GM18498 (cell line): ENCODE measurements around the gene SLC4A8.

Experiments used
- ATAC-seq: cut with Tn5 transposase; IDR thresholded peaks from one replicate; pipeline ENCODE4 v1.9.1; 2021; ENCODE audit warnings: mild to moderate bottlenecking, moderate library complexity; ENCODE audit not compliant: unreplicated experiment

SLC4A8 gene

DNA sequence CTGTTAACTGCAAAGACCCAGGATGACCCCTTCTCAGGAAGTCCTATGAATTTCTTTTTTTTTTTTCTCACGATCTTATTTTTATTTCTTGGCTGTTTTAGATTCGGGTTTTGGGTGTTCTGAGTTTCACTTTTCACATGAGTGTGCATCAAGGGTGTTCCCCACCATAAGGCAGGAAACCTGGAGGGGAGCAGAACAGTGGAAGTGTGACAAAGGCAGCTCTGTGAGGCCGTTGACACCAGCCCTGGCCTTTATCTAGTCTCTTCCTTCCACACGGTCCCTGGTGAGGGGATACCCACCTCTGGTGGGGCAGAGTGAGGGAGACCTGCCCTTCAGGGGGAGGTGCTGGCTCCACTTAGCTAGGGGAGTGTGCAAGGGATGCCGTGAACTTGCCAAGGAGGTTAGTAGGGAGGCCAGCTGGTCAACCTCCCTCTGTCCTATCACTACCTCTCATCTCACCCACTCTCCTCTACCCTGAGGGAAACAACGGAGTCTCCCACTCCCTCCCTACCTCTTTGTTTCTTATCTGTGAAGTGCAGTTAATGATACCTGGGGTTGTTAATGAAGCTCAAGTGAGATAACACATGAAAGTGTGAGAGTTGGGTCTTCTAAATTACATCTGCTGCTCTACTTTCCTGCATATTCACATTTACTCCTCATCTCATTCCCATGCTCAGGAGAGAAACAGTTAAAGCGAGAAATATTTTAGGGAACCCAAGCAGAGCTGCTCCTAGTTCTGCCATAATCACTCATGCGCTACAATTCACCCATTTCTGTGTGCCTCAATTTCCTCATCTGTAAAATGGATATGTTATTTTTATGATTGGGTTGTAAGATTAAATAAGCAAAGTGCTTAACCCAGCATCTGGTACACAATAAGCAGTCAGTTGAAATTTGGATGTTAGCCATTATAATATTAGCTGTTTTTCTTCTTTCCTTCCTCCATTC is 29.1 kb upstream of the SLC4A8 start:
- no peak for ATAC-seq

DNA sequence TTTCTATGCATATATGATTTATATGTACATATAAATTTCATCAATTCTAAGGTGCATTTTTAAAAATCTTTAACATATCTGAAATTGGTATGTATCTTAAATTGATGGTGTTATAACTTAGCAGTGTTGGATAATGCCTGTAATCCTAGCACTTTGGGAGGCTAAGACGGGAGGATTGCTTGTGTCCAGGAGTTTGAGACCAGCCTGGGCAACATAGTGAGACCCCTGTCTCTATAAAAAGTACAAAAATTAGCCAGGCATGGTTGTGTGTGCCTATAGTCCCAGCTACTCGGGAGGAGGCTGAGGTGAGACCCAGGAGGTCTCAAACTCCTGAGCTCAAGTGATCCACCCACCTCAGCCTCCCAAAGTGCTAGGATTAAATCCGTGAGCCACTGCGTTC is 27.0 kb upstream of the SLC4A8 start:
- no peak for ATAC-seq

DNA sequence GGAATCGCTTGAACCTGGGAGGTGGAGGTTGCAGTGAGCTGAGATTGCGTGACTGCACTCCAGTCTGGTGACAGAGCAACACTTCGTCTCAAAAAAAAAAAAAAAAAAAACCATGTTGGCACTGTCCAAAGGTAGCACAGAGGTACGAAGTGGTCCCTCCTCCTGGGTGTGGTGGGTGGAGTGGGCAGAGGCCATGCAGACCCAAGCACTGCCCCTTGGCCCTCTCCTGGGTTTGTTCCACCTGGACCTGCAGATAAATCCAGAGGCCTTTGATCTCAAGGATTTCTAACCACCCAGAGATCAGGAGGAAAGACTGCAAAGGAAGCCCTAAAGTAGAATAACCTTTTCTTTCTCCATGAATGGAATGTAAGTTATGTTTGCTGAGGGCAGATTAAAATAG is 24.7 kb upstream of the SLC4A8 start:
- ATAC-seq: no peak

DNA sequence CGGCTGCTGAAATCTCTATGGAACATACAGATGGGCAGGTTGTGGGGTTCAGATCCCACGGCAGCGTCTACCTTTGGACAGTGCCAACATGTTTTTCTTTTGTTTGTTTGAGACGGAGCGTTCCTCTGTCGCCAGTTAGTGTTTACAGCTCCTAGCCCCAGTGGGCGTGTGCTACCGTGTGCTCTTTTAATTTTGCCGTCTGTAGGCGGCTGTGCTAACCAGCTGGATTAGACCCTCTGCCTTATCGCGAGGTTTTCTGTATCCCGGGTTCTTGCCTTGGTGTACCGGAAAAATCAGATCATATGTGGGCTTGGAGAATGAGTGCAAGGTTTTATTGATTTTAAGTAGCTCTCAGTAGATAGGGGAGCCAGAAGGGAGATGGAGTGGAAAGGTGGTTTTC is 23.6 kb upstream of the SLC4A8 start:
- ATAC-seq: no peak

DNA sequence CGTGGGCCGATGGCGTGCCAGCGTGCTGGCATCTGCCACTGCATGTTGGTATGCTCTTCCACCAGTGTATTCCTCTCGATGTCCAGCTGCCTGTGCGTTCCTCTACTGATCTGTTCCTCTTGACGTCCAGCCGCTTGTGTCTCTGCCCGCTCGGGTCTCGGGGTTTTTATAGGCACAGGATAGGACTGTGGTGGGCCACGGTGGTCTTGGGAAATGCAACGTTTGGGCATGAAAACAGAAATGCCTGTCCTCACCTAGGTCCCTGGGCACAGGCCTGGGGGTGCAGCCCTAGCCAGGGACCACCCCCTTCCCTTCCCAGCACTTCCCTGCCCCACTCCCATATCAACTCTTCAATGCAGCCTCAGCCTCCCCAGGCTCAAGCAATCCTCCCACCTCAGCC is 23.1 kb upstream of the SLC4A8 start:
- no peak for ATAC-seq

DNA sequence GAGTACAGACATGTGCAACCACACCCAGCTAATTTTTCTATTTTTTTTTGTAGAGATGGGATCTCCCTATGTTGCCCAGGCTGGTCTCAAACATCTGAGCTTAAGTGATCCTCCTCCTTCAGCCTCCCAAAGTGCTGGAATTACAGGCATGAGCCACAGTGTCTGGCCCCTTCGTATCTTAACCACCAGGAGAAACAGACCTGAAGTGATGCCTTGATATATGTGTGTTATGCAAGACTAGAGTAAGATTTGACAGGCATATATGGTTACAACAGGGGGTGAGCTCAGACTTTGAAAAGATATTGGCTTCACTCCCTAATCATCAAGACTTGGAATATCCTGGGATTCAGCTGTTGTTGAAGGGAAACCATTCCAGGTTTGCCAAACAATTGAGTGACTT is 22.7 kb upstream of the SLC4A8 start:
- no peak for ATAC-seq

DNA sequence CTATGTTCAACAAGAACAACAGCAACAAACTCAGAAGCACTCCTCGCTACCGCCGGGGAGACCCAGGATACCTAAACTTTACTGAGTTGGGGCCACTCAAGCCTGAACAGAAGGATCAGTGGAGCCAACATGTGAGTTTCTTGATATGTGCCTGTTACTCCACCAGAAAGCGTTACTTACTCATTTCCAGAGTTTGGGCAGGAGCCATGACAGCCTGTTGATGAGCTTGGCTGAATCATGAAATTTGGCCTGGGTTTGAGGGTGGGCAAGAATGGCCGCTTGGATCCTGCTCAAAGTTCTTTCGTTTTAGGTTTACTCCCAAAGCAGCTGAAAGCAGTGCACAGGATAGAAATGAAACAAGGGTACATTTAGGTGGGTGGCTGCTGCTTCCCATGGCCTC is 21.5 kb upstream of the SLC4A8 start:
- no peak for ATAC-seq

DNA sequence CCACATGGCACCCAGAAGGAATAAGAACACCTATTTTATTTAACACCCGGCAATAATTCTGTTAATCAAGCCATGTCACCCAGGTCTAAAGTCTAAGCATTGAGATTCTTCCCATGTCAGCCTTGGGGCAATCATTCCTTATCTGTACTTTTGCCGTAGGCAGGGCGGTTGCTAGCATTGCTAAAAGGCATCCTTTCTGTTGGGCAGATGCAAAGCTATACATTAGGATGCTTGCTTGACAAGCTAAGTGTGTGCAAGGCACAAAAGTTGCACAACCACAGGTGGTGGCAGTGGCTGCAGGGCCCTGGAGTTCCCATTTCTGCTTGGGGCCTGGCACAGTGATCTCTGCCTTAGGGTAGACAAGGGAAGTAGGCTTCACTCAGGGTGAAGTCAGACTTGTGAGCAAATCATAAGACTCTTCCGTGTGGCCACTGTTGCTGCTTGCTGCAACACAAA is 20.9 kb upstream of the SLC4A8 start:
- ATAC-seq: no peak

DNA sequence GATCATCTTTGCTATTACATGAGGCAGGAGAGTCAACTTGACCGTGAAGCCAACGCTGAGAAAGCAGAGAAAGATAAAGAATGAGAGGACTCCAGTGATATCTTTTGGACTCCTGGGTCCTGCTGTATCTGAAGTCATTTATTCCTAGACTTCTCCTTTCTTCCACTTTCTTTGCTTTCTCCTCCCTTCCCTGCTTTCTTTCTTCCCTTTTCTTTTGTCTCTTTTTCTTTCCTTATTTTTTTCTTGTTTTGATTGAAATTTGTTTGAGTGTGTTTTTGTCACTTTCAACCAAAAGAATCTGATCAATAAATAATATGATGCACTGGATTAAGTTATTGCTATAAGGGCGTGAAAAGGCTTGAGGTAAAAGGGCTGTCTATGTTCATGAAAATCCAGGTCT is 20.0 kb upstream of the SLC4A8 start:
- no peak for ATAC-seq

DNA sequence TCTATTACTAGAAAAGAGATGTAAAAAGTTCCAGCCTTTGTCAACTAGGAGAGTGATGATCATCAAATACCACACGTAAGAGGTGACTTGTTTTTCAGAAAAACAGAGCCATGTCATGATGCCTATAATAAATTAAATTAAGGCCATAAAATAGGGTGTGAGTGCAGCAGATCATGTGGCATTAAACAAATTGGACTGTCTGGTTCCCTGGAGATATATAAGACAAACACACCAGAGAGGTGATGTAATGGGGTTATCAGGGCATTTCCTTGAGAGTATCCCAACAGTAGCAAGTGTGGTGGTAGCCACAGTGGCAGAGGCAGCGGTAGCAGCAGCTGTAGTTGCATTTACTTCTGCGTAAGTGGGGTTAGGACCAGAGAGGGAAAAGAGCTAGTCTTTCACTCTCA is 18.8 kb upstream of the SLC4A8 start:
- no peak for ATAC-seq

DNA sequence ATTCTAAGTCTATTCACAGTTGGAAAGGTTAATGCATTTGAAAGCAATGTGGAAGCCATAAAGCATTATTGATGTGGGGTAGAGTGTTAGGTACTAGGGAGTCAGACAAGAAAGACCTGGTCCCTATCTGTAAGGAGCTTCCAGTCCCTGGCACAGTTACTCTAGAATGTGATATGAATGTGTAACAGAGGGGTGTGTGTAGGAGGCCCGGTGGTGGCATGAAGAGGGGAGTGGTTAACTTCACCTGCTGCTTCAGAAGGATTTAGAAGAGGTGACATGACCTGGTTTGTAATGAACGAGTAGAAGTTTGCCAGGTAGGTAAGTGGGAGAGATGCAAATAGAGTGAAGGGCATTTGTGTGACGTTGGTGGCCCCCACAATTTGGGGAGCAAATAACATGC is 18.3 kb upstream of the SLC4A8 start:
- no peak for ATAC-seq

DNA sequence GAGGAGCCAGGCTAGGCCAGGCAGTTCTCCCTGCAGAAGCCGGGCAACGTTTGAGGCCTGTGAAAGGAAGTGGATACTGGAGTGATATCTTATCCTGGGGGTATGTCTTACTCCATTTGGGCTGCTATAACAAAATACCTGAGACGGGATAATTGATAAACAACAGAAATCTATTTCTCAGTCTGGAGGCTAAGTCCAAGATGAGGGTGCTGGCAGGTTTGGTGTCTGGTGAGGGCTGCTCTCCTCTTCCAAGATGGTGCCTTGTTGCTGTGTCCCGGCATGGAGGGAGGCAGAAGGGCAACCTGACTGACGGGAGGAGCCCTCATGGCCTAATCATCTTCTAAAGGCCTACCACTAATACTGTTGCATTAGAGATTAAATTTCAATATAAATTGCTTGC is 17.8 kb upstream of the SLC4A8 start:
- no peak for ATAC-seq

DNA sequence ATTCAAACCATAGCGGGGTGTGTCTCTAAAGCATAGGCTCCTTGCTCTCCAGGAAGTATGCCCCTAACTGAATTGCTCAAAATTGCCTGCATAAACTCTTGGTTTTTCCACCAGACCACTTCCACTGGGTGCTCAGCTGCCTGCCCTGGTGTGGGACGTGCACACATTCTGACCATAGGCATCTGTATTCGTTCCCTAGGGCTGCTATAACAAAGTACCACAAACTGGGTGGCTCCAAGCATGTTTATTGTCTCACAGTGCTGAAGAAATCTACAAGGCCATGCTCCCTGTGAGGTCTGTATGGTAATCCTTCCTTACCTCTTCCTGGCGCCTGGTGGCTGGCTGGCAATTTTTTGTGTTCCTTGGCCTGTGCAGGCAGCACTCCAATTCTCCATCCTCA is 17.0 kb upstream of the SLC4A8 start:
- ATAC-seq: no peak

DNA sequence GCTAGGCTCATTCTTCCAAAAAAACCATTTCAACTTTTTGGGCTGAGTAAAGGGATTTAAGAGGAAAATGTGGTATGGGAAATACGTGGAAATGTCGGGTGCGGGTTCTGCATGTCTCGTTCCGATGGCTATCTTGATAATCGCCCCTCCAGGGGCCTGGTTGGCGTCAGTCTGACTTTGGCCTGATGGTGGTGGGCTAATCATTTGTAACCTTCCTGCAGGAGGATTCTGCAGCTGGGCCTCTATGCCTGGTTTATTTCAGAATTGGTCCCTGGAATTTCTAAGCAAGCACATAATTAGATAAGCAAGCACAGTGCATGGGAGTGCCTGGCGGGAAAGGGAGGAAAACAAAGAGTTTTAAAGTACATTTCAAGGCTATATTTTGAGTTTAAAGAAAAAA is 14.8 kb upstream of the SLC4A8 start:
- ATAC-seq: no peak

DNA sequence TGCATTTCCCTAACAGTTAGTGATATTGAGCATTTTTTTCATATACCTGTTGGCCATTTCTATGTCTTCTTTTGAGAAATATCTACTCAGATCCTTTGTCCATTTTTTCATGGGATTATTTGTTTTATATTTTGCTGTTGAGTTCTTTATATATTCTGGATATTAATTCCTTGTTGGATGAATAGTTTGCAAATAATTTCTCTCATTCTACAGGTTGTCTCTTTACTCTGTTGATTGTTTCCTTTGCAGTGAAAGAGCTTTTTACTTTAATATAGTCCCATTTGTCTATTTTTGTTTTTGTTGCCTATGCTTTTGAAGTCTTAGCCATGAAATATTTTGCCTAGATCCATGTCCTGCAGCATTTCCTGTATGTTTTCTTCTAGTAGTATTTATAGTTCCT is 11.5 kb upstream of the SLC4A8 start:
- no peak for ATAC-seq

DNA sequence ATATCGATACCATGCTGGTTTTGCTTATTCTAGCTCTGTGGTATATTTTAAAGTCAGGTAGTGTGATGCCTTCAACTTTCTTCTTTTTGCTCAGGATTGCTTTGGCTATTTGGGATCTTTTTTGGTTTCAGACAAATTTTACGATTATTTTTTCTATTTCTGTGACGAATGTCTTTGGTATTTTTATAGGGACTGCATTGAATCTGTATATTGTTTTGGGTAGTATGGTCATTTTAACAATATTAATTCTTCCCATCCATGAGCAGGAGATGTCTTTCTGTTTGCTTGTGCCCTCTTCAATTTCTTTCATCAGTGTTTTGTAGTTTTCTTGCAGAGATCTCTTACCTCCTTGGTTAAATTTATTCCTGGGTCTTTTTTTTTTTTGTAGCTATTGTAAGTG is 10.8 kb upstream of the SLC4A8 start:
- no peak for ATAC-seq

DNA sequence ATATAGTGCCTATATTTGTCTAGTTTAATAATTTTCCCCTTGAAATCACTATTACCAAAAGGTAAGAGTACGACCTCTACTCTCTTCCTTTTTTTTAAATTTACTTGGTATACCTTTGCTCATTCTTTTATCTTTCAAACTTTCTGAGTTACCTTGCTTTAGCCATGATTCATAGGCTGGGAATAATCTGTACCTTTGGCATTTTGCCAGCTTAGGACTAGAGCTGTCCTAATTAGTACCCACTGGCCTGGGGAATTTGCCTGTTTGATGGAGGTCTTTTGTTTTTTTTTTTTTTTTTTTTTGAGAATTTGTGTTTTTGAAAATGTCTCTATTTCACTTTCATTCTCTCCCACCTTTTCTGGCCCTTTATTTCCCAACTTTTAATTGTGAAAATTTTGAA is 8.7 kb upstream of the SLC4A8 start:
- no peak for ATAC-seq

DNA sequence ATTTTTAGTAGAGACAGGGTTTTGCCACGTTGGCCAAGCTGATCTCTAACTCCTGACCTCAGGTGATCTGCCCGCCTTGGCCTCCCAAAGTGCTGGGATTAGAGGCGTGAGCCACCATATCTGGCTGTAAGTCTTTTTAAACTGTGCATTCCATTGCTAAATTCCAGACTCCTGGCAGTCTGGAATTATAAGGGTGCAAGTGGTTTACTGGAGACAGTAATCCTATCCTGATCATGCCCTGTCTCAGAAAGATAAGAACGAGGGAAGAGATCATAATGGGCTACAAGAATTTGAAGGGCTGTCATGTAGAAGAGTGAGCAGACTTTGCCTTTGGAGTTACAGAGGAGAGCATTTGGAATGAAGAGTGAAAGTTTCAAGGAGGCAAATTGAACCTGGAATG is 6.8 kb upstream of the SLC4A8 start:
- no peak for ATAC-seq

DNA sequence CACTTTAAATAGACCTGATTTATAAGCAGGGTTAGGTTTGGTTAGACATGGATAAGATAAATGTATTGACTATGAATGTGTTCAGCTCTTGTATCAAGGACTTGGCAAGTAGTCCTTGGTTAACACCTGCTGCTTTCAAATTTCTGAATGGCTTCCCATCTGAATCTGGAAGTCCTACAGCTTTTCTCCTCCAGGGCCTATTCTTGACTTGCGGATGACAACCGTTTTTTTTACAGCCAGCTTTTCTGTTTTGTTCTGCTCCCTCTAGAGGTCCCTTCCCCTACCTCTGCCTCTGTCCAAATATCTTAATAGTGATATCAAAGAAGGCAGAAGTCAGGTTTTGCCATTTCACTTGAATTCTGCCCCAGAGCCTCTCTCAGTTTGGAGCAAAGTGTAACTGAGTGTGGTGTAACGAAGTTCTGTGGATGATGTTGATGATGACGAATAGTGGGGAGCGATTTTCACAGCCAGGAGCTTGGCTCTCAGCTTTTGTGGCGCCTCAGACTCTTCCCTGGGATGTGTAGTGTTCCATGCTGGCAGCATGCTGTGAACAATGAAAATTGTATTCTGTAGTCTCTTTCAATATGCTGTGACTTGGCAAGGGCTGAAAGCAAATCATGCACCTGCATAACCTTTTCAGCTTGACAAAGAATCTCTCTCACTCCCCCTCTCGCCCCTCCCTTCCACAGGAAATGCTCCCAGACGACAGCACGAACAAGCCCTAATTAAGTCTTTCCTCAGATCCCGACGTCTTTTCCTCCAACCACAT is 5.0 kb upstream of the SLC4A8 start:
- no peak for ATAC-seq

DNA sequence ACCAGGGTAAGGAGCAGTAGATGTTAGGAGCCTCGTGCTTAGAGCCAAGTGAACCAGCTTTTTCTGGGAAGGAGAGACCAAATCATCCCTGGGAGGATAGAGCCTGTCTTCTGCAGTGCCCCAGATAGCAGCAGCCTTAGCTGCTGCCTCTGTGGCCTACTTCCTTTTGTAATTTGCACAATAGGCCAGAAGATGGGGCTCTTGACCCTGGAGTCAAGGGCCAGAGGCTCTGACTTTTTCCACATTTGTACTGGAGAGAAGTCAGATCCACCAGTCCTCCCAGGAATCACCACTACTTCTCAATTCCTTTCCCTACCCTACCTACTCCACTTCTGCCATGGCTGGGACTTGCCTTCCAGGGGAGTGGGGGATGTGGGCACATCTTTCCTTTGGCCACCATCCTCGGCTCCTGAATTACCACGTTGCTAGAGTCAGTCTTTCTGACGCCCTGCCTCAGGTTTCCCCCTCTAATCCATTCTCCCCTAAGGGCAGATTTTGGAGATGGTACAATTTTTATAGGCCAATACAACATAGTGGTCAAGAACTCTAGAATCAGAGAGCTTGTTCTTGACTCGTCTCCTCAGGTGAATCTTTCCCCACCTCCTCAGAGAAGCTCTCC is 3.3 kb upstream of the SLC4A8 start:
- no peak for ATAC-seq

DNA sequence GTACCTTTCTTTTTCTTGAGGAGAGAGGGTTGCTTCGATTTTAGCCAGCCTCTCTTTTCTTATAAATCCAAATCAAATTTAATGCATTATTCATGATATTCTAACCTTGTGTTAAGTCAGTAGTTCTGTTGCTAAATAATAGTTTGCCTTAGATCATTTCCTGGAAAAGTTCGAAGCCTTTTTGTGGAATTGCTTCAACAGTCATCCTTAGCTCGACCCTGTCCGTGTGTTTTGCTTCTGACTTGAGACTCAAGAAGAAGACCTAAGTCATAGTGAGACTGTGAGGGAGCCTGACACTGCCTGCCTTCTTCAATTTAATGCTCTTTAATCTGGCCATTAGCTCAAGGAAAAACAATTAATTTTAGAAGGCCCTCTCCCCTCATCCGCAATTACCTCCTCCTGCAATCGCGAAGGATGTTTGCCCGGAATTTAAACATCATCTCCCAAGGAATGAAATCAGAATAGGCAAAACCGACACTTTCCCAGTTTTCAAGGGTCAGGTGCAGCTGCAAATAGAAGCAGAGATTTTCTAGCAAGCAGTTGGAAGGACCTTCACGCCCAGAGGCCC is 453 bp upstream of the SLC4A8 start:
- ATAC-seq: no peak
